NCI-H146 (cell line): ENCODE data around the gene SH3BP5.

ENCODE experiments used
- DNase-seq: peaks from one replicate; lab custom pipeline; 2025; lab: John Stamatoyannopoulos, UW

SH3BP5 gene

GRCh38 chr3:15297608-15298350, 34.6 kb downstream of the SH3BP5 start:
- DNase-seq, result no peak

- DNase-seq, result no peak
Measured at GRCh38 chr3:15295506-15295905, 36.9 kb downstream of the SH3BP5 start.

- no peak for DNase-seq
Measured at GRCh38 chr3:15294929-15295328, 37.5 kb downstream of the SH3BP5 start.

GRCh38 chr3:15292765-15293522, 39.4 kb downstream of the SH3BP5 start:
- DNase-seq, result no peak

GRCh38 chr3:15291589-15292541, 40.5 kb downstream of the SH3BP5 start:
- DNase-seq, result peak; percentile 35

GRCh38 chr3:15290736-15291135, 41.6 kb downstream of the SH3BP5 start:
- no peak for DNase-seq

GRCh38 chr3:15289661-15290060, 42.7 kb downstream of the SH3BP5 start:
- DNase-seq, result no peak

- no peak for DNase-seq
Measured at GRCh38 chr3:15288331-15289035, 43.9 kb downstream of the SH3BP5 start.

GRCh38 chr3:15287565-15288330, 44.6 kb downstream of the SH3BP5 start:
- DNase-seq, result no peak

- no peak for DNase-seq
Measured at GRCh38 chr3:15286022-15286421, 46.4 kb downstream of the SH3BP5 start.

GRCh38 chr3:15284121-15284889, 48.1 kb downstream of the SH3BP5 start:
- DNase-seq, result peak; percentile 18

- DNase-seq, result no peak
Measured at GRCh38 chr3:15283702-15284101, 48.7 kb downstream of the SH3BP5 start.

GRCh38 chr3:15281817-15282216, 50.6 kb downstream of the SH3BP5 start:
- DNase-seq, result no peak

- no peak for DNase-seq
Measured at GRCh38 chr3:15280853-15281532, 51.4 kb downstream of the SH3BP5 start.

GRCh38 chr3:15279671-15280402, 52.5 kb downstream of the SH3BP5 start:
- no peak for DNase-seq

- DNase-seq, result no peak
Measured at GRCh38 chr3:15279205-15279604, 53.2 kb downstream of the SH3BP5 start.

GRCh38 chr3:15277861-15278500, 54.4 kb downstream of the SH3BP5 start:
- no peak for DNase-seq

- DNase-seq, result peak; percentile 5
Measured at GRCh38 chr3:15276028-15276724, 56.2 kb downstream of the SH3BP5 start.
